HCT116 (cell line): ENCODE measurements around the gene SGK2. TPM values are rescaled to one million over a fixed set of nuclear protein-coding genes. Genes with fewer than 3 reads are reported as not detected.

ENCODE experiments used
- ATAC-seq: fragments of 200-7000 bp; cut with Tn5 transposase; 2 replicates; pipeline ENCODE4 v1.9.1; 2020; ENCODE audit warnings: mild to moderate bottlenecking, moderate library complexity
- BruUV-seq: library from RNA; stranded (reverse); fragments of 400-500 nt; replicated peaks from 2 replicates; lab custom pipeline; 2021; lab: Mats Ljungman, UMichigan
- CTCF ChIA-PET: fragments of 300-600 bp; sonication (Branson Sonifier 250); formaldehyde crosslinking; loops from one replicate; lab custom pipeline; 2021; ENCODE audit warnings: antibody characterized with exemption; lab: Charles Lee
- POLR2A ChIA-PET: fragments of 300-600, 350-600 bp; sonication (Branson Sonifier 250); formaldehyde crosslinking; loops from one replicate; lab custom pipeline; 2021; ENCODE audit warnings: antibody characterized with exemption; lab: Charles Lee
- RAD21 ChIA-PET, 2 experiments: fragments of 300-600 bp; sonication (Branson Sonifier 250); formaldehyde crosslinking; loops; one replicate each; lab custom pipeline; 2023; ENCODE audit warnings: low total read pairs in 2 of 2; ENCODE audit not compliant: uncharacterized antibody in 2 of 2, unreplicated experiment in 2 of 2, low non-redundant PET in 1 of 2; lab: Charles Lee
- DNase-seq: peaks from one replicate; pipeline ENCODE4 v3.0.0-alpha.2; 2010; ENCODE audit warnings: low read depth, low spot score
- H2AFZ ChIP-seq: fragments of 200-600 bp; shearing (Covaris generic), sonication (generic); 2 replicates; pipeline ENCODE4 v1.6.1; 2017; ENCODE audit warnings: low read depth, mixed run types, mixed read lengths, antibody characterized with exemption, low read length; ENCODE audit not compliant: poor library complexity, severe bottlenecking
- H3K27ac ChIP-seq: 2 replicates; pipeline ENCODE4 v1.5.1; 2012; ENCODE audit warnings: low read depth, low read length
- H3K27me3 ChIP-seq: fragments of 200-600 bp; sonication (generic); 2 replicates; pipeline ENCODE4 v1.6.1; 2016; ENCODE audit warnings: mixed run types, low read length, mixed read lengths; ENCODE audit not compliant: insufficient read depth
- H3K36me3 ChIP-seq, 2 experiments: fragments of 200-500 bp in 1 of 2; fragments of 200-600 bp in 1 of 2; sonication (Bioruptor generic) in 1 of 2; sonication (generic) in 1 of 2; 2 replicates each; pipeline versions ENCODE4 v1.5.1 to v1.6.1; 2014 to 2016; ENCODE audit warnings: low read length in 2 of 2, inconsistent platforms in 1 of 2, mixed read lengths in 1 of 2, mixed run types in 1 of 2; ENCODE audit not compliant: insufficient read depth in 2 of 2, control insufficient read depth in 1 of 2
- H3K4me1 ChIP-seq, 2 experiments: fragments of 200-600 bp in 1 of 2; sonication (generic) in 1 of 2; 2 replicates each; pipeline versions ENCODE4 v1.5.1 to v1.6.1; 2012 to 2017; ENCODE audit warnings: low read length in 2 of 2, inconsistent platforms in 1 of 2, mild to moderate bottlenecking in 1 of 2, mixed read lengths in 1 of 2, mixed run types in 1 of 2, moderate library complexity in 1 of 2; ENCODE audit not compliant: insufficient read depth in 2 of 2, control insufficient read depth in 1 of 2
- H3K4me2 ChIP-seq: fragments of 200-600 bp; sonication (generic); 2 replicates; pipeline ENCODE4 v1.6.1; 2017; ENCODE audit warnings: mixed run types, low read length, mixed read lengths
- H3K4me3 ChIP-seq, 2 experiments: fragments of 200-600 bp in 1 of 2; sonication (generic) in 1 of 2; replicated peaks in 1 of 2; 2 replicates each; pipeline ENCODE4 v1.5.1; 2011 to 2016; ENCODE audit warnings: low read length in 2 of 2, control low read depth in 1 of 2, low read depth in 1 of 2, mild to moderate bottlenecking in 1 of 2, mixed read lengths in 1 of 2, mixed run types in 1 of 2
- H3K79me2 ChIP-seq: fragments of 200-600 bp; sonication (generic); 2 replicates; pipeline ENCODE4 v1.6.1; 2017; ENCODE audit warnings: mild to moderate bottlenecking, mixed run types, low read length, moderate library complexity, mixed read lengths; ENCODE audit not compliant: insufficient read depth
- H3K9ac ChIP-seq: fragments of 200-600 bp; sonication (generic); 2 replicates; pipeline ENCODE4 v1.6.1; 2016; ENCODE audit warnings: low read length, mixed read lengths
- H3K9me2 ChIP-seq: fragments of 200-600 bp; sonication (generic), shearing (Covaris generic); 2 replicates; pipeline ENCODE4 v1.6.1; 2017; ENCODE audit warnings: mixed run types, mild to moderate bottlenecking, moderate library complexity; ENCODE audit not compliant: insufficient read depth
- H3K9me3 ChIP-seq, 2 experiments: fragments of 200-500 bp in 1 of 2; fragments of 200-600 bp in 1 of 2; sonication (Bioruptor generic) in 1 of 2; sonication (generic) in 1 of 2; 2 replicates each; pipeline ENCODE4 v1.6.1; 2014 to 2017; ENCODE audit warnings: low read length in 2 of 2, mixed read lengths in 2 of 2, inconsistent platforms in 1 of 2, low read depth in 1 of 2, mild to moderate bottlenecking in 1 of 2, mixed run types in 1 of 2, moderate library complexity in 1 of 2; ENCODE audit not compliant: control insufficient read depth in 1 of 2, insufficient read depth in 1 of 2
- H4K20me1 ChIP-seq: fragments of 200-600 bp; sonication (generic), shearing (Covaris generic); 2 replicates; pipeline ENCODE4 v1.6.1; 2017; ENCODE audit warnings: mixed run types, mild to moderate bottlenecking, moderate library complexity; ENCODE audit not compliant: insufficient read depth
- CBX3 ChIP-seq: IDR thresholded peaks from 2 replicates; pipeline ENCODE4 v1.6.1; 2012; ENCODE audit warnings: low read depth
- CEBPB ChIP-seq: IDR thresholded peaks from 2 replicates; pipeline ENCODE4 v1.6.1; 2012; ENCODE audit warnings: low read depth
- EGR1 ChIP-seq: IDR thresholded peaks from 2 replicates; pipeline ENCODE4 v1.6.1; 2012; ENCODE audit warnings: low read depth
- ELF1 ChIP-seq: IDR thresholded peaks from 2 replicates; pipeline ENCODE4 v1.6.1; 2012; ENCODE audit warnings: low read depth, borderline replicate concordance
- EZH2 ChIP-seq: fragments of 200-600 bp; sonication (generic); IDR thresholded peaks from 2 replicates; pipeline ENCODE4 v1.6.1; 2017; ENCODE audit warnings: antibody characterized with exemption, mixed run types
- EZH2phosphoT487 ChIP-seq: fragments of 200-600 bp; IDR thresholded peaks from 2 replicates; pipeline ENCODE4 v1.6.1; 2018; ENCODE audit warnings: antibody characterized with exemption, borderline replicate concordance
- POLR2A ChIP-seq: IDR thresholded peaks from 2 replicates; pipeline ENCODE4 v1.7.0; 2011; ENCODE audit warnings: borderline replicate concordance; ENCODE audit not compliant: insufficient read depth, insufficient read length; ENCODE audit errors: extremely low read depth
- POLR2AphosphoS5 ChIP-seq: IDR thresholded peaks from 2 replicates; pipeline ENCODE4 v1.6.1; 2011; ENCODE audit warnings: mild to moderate bottlenecking, low read depth, low read length, moderate library complexity
- RAD21 ChIP-seq: IDR thresholded peaks from 2 replicates; pipeline ENCODE4 v1.6.1; 2012; ENCODE audit warnings: low read depth, mild to moderate bottlenecking
- SIN3A ChIP-seq: IDR thresholded peaks from 2 replicates; pipeline ENCODE4 v1.6.1; 2012; ENCODE audit warnings: low read depth
- SP1 ChIP-seq: IDR thresholded peaks from 2 replicates; pipeline ENCODE4 v1.6.1; 2012; ENCODE audit warnings: low read depth
- TCF7L2 ChIP-seq: IDR thresholded peaks from 2 replicates; pipeline ENCODE4 v1.7.0; 2011; ENCODE audit warnings: borderline replicate concordance, inconsistent platforms; ENCODE audit not compliant: insufficient read depth, insufficient read length; ENCODE audit errors: extremely low read depth
- YY1 ChIP-seq: IDR thresholded peaks from 2 replicates; pipeline ENCODE4 v1.6.1; 2011; ENCODE audit warnings: low read length, low read depth, moderate library complexity, mild to moderate bottlenecking; ENCODE audit not compliant: insufficient replicate concordance; ENCODE audit errors: extremely low read depth
- ZFX ChIP-seq: fragments of 450-650 bp; IDR thresholded peaks from 2 replicates; pipeline ENCODE4 v1.6.1; 2017
- ZNF274 ChIP-seq: fragments of 200-500 bp; sonication (Bioruptor generic); IDR thresholded peaks from 2 replicates; pipeline ENCODE4 v1.6.1; 2014; ENCODE audit warnings: mild to moderate bottlenecking, low read depth, low read length, inconsistent platforms
- intact Hi-C: fragments of 100-400 bp; cut with micrococcal nuclease; formaldehyde crosslinking; loops from 2 replicates; pipeline ENCODE4 v1.10.0; 2022
- total RNA-seq: library from RNA; stranded (reverse); gene quantifications from one replicate; pipeline ENCODE4 v1.2.1, GENCODE V29; 2021; ENCODE audit not compliant: unreplicated experiment
- TF ChIP-seq, protein P1 (sequence below): IDR thresholded peaks from 2 replicates; pipeline ENCODE4 v1.6.1; 2012; ENCODE audit warnings: low read depth
- TF ChIP-seq, protein P2 (sequence below): IDR thresholded peaks from 2 replicates; pipeline ENCODE4 v1.6.1; 2011; ENCODE audit warnings: mild to moderate bottlenecking, low read length, moderate library complexity; ENCODE audit not compliant: insufficient replicate concordance; ENCODE audit errors: extremely low read depth
- TF ChIP-seq, protein P3 (sequence below), 3 experiments: fragments of 200-600 bp in 1 of 3; sonication (generic) in 1 of 3; IDR thresholded peaks in 2 of 3; conservative IDR thresholded peaks in 1 of 3; 2 replicates each; pipeline ENCODE4 v1.5.1; 2012 to 2017; ENCODE audit warnings: low read depth in 2 of 3, low read length in 2 of 3, antibody characterized with exemption in 1 of 3, borderline replicate concordance in 1 of 3, control low read depth in 1 of 3, mild to moderate bottlenecking in 1 of 3, mixed read lengths in 1 of 3, mixed run types in 1 of 3, moderate library complexity in 1 of 3; ENCODE audit not compliant: insufficient read depth in 1 of 3
- TF ChIP-seq, protein P4 (sequence below): IDR thresholded peaks from 2 replicates; pipeline ENCODE4 v1.6.1; 2012
- TF ChIP-seq, protein P5 (sequence below): IDR thresholded peaks from 2 replicates; pipeline ENCODE4 v1.6.1; 2012

The SGK2 gene
- total RNA-seq, 1 experiment from 2014 or later: 2.3 TPM

DNA sequence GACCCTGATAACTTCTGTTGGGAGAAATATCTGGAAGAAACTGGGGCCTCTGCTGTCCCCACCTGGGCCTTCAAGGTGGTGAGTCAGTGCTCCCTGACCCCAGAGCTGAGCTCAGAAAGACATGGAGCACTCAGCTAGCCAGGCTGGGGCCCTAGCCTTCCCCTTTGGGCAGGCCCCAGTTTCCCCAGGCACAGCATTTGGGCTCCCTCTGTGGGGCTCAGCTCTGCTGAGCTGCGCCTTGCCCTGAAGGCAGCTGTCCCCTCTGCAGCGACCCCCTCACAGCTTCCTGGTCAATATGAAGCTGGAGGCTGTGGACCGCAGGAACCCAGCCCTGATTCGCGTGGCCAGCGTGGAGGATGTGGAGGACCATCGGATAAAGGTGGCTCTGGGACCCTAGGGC lies 24.8 kb upstream of the SGK2 start:
- Histone ChIP-seq H3K4me1 (no peaks in the 10 kb centered on the region), H3K4me2 (no peak overlapping the region), H3K4me3 (no peak overlapping the region), H3K9me3 (no peaks in the 10 kb centered on the region), H2AFZ (no peak overlapping the region), H4K20me1 (no peaks in the 10 kb centered on the region), H3K9ac (no peak overlapping the region), H3K27ac (no peak overlapping the region), H3K36me3 (peaks cover 0 to 4% of the 10 kb centered on the region in 2 experiments; a peak in 1 of 4 replicates), H3K9me2 (no peaks in the 10 kb centered on the region), H3K27me3 (no peaks in the 10 kb centered on the region), H3K79me2 (no peaks in the 10 kb centered on the region)
- DNase-seq (no peak), ATAC-seq (no peak)
- CTCF ChIA-PET: interaction anchor here (0.7 kb wide), 1 partner anchor 158 kb away, joined by 3 read pairs; no protein-coding TSS in a partner anchor
- RAD21 ChIA-PET: no interaction called here
- no peak for TF ChIP-seq EZH2phosphoT487
- TF ChIP-seq, protein P1, sequence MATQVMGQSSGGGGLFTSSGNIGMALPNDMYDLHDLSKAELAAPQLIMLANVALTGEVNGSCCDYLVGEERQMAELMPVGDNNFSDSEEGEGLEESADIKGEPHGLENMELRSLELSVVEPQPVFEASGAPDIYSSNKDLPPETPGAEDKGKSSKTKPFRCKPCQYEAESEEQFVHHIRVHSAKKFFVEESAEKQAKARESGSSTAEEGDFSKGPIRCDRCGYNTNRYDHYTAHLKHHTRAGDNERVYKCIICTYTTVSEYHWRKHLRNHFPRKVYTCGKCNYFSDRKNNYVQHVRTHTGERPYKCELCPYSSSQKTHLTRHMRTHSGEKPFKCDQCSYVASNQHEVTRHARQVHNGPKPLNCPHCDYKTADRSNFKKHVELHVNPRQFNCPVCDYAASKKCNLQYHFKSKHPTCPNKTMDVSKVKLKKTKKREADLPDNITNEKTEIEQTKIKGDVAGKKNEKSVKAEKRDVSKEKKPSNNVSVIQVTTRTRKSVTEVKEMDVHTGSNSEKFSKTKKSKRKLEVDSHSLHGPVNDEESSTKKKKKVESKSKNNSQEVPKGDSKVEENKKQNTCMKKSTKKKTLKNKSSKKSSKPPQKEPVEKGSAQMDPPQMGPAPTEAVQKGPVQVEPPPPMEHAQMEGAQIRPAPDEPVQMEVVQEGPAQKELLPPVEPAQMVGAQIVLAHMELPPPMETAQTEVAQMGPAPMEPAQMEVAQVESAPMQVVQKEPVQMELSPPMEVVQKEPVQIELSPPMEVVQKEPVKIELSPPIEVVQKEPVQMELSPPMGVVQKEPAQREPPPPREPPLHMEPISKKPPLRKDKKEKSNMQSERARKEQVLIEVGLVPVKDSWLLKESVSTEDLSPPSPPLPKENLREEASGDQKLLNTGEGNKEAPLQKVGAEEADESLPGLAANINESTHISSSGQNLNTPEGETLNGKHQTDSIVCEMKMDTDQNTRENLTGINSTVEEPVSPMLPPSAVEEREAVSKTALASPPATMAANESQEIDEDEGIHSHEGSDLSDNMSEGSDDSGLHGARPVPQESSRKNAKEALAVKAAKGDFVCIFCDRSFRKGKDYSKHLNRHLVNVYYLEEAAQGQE: no peak
- no peak for TF ChIP-seq EGR1
- TF ChIP-seq POLR2A: no peak
- TF ChIP-seq, protein P2, sequence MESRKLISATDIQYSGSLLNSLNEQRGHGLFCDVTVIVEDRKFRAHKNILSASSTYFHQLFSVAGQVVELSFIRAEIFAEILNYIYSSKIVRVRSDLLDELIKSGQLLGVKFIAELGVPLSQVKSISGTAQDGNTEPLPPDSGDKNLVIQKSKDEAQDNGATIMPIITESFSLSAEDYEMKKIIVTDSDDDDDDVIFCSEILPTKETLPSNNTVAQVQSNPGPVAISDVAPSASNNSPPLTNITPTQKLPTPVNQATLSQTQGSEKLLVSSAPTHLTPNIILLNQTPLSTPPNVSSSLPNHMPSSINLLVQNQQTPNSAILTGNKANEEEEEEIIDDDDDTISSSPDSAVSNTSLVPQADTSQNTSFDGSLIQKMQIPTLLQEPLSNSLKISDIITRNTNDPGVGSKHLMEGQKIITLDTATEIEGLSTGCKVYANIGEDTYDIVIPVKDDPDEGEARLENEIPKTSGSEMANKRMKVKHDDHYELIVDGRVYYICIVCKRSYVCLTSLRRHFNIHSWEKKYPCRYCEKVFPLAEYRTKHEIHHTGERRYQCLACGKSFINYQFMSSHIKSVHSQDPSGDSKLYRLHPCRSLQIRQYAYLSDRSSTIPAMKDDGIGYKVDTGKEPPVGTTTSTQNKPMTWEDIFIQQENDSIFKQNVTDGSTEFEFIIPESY: no peak
- no peak for TF ChIP-seq RAD21
- TF ChIP-seq EZH2: no peak
- no peak for TF ChIP-seq ZFX
- no peak for TF ChIP-seq YY1
- no peak for TF ChIP-seq TCF7L2
- no peak for TF ChIP-seq SP1
- TF ChIP-seq SIN3A: no peak
- no peak for TF ChIP-seq ELF1
- no peak for TF ChIP-seq CBX3
- TF ChIP-seq, protein P3, sequence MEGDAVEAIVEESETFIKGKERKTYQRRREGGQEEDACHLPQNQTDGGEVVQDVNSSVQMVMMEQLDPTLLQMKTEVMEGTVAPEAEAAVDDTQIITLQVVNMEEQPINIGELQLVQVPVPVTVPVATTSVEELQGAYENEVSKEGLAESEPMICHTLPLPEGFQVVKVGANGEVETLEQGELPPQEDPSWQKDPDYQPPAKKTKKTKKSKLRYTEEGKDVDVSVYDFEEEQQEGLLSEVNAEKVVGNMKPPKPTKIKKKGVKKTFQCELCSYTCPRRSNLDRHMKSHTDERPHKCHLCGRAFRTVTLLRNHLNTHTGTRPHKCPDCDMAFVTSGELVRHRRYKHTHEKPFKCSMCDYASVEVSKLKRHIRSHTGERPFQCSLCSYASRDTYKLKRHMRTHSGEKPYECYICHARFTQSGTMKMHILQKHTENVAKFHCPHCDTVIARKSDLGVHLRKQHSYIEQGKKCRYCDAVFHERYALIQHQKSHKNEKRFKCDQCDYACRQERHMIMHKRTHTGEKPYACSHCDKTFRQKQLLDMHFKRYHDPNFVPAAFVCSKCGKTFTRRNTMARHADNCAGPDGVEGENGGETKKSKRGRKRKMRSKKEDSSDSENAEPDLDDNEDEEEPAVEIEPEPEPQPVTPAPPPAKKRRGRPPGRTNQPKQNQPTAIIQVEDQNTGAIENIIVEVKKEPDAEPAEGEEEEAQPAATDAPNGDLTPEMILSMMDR (IDR thresholded peaks at IDR 0.05 in 2 of 3, conservative IDR thresholded peaks at IDR 0.05 in 1 of 3; ENCODE audit: borderline replicate concordance in 1 of 3, insufficient read depth in 1 of 3, low read depth in 2 of 3, low read length in 2 of 3): no peak
- no peak for TF ChIP-seq CEBPB
- TF ChIP-seq, protein P4, sequence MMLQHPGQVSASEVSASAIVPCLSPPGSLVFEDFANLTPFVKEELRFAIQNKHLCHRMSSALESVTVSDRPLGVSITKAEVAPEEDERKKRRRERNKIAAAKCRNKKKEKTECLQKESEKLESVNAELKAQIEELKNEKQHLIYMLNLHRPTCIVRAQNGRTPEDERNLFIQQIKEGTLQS: no peak
- no peak for TF ChIP-seq POLR2AphosphoS5
- TF ChIP-seq ZNF274: no peak
- TF ChIP-seq, protein P5, sequence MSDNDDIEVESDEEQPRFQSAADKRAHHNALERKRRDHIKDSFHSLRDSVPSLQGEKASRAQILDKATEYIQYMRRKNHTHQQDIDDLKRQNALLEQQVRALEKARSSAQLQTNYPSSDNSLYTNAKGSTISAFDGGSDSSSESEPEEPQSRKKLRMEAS: no peak
- no TSS peak for BruUV-seq
- intact Hi-C loops: loop anchor here (10.0 kb wide), 1 partner anchor 661 kb away; no protein-coding TSS in a partner anchor
- POLR2A ChIA-PET: no interaction called here
